ENCODE data around the gene KIF16B.

KIF16B gene

GRCh38 chr20:16314748-16315159 is 258.5 kb downstream of the KIF16B start:
- TF ChIP-seq SIN3A (IDR thresholded peaks at IDR 0.05; ENCODE audit: borderline replicate concordance, insufficient read depth, low read length) (no peak), FOXP2 (optimal IDR thresholded peaks at IDR 0.05; ENCODE audit: borderline replicate concordance, extremely low read depth, extremely low read length, insufficient read depth) (no peak), REST (IDR thresholded peaks at IDR 0.05; ENCODE audit: insufficient read depth in 1 of 2, low read depth in 2 of 2, low read length in 2 of 2) (no peak), POLR2AphosphoS5 (IDR thresholded peaks at IDR 0.05; ENCODE audit: low read depth, low read length) (no peak), TAF1 (IDR thresholded peaks at IDR 0.05; ENCODE audit: borderline replicate concordance, insufficient read depth, low read length) (no peak)

- TF ChIP-seq SIN3A (IDR thresholded peaks at IDR 0.05; ENCODE audit: borderline replicate concordance, insufficient read depth, low read length), result no peak
- TF ChIP-seq REST (IDR thresholded peaks at IDR 0.05; ENCODE audit: insufficient read depth in 1 of 2, low read depth in 2 of 2, low read length in 2 of 2), result no peak
- no peak for TF ChIP-seq TAF1 (IDR thresholded peaks at IDR 0.05; ENCODE audit: borderline replicate concordance, insufficient read depth, low read length)
- TF ChIP-seq POLR2AphosphoS5 (IDR thresholded peaks at IDR 0.05; ENCODE audit: low read depth, low read length), result no peak
- TF ChIP-seq FOXP2 (optimal IDR thresholded peaks at IDR 0.05; ENCODE audit: borderline replicate concordance, extremely low read depth, extremely low read length, insufficient read depth), result no peak
These were observed 258.9 kb downstream of the KIF16B start for GRCh38 chr20:16314320-16314719.

GRCh38 chr20:16313917-16314316 is 259.3 kb downstream of the KIF16B start:
- TF ChIP-seq POLR2AphosphoS5 (IDR thresholded peaks at IDR 0.05; ENCODE audit: low read depth, low read length) (no peak), SIN3A (IDR thresholded peaks at IDR 0.05; ENCODE audit: borderline replicate concordance, insufficient read depth, low read length) (no peak), FOXP2 (optimal IDR thresholded peaks at IDR 0.05; ENCODE audit: borderline replicate concordance, extremely low read depth, extremely low read length, insufficient read depth) (no peak), TAF1 (IDR thresholded peaks at IDR 0.05; ENCODE audit: borderline replicate concordance, insufficient read depth, low read length) (no peak), REST (IDR thresholded peaks at IDR 0.05; ENCODE audit: insufficient read depth in 1 of 2, low read depth in 2 of 2, low read length in 2 of 2) (no peak)

- TF ChIP-seq POLR2AphosphoS5 (IDR thresholded peaks at IDR 0.05; ENCODE audit: low read depth, low read length) (no peak), REST (IDR thresholded peaks at IDR 0.05; ENCODE audit: insufficient read depth in 1 of 2, low read depth in 2 of 2, low read length in 2 of 2) (no peak)
These were observed 260.2 kb downstream of the KIF16B start for GRCh38 chr20:16312998-16313397.

GRCh38 chr20:16311756-16312155 is 261.5 kb downstream of the KIF16B start:
- TF ChIP-seq SIN3A (IDR thresholded peaks at IDR 0.05; ENCODE audit: borderline replicate concordance, insufficient read depth, low read length) (no peak), TAF1 (IDR thresholded peaks at IDR 0.05; ENCODE audit: borderline replicate concordance, insufficient read depth, low read length) (no peak), FOXP2 (optimal IDR thresholded peaks at IDR 0.05; ENCODE audit: borderline replicate concordance, extremely low read depth, extremely low read length, insufficient read depth) (no peak), REST (IDR thresholded peaks at IDR 0.05; ENCODE audit: insufficient read depth in 1 of 2, low read depth in 2 of 2, low read length in 2 of 2) (no peak)
